Peyer's patch (tissue), 4 donors: ENCODE measurements around the gene MGA.

ENCODE experiments used
- POLR2A ChIP-seq, 2 donors: fragments of 450-650 bp; IDR thresholded peaks; one replicate each; pipeline ENCODE4 v1.5.1; 2017; ENCODE audit warnings: antibody characterized with exemption in 2 of 2, mild to moderate bottlenecking in 2 of 2, moderate library complexity in 2 of 2
- TF ChIP-seq, protein P1 (sequence below), 6 experiments: fragments of 450-650 bp in 4 of 6; fragments of 200-600 bp in 2 of 6; sonication (generic) in 1 of 6; IDR thresholded peaks; one replicate each; pipeline ENCODE4 v1.5.1; 2017 to 2019; ENCODE audit warnings: antibody characterized with exemption in 6 of 6, mild to moderate bottlenecking in 3 of 6, moderate library complexity in 1 of 6

GRCh38 chr15:41795996-41796856 is 136.0 kb downstream of the MGA start:
- TF ChIP-seq, protein P1, sequence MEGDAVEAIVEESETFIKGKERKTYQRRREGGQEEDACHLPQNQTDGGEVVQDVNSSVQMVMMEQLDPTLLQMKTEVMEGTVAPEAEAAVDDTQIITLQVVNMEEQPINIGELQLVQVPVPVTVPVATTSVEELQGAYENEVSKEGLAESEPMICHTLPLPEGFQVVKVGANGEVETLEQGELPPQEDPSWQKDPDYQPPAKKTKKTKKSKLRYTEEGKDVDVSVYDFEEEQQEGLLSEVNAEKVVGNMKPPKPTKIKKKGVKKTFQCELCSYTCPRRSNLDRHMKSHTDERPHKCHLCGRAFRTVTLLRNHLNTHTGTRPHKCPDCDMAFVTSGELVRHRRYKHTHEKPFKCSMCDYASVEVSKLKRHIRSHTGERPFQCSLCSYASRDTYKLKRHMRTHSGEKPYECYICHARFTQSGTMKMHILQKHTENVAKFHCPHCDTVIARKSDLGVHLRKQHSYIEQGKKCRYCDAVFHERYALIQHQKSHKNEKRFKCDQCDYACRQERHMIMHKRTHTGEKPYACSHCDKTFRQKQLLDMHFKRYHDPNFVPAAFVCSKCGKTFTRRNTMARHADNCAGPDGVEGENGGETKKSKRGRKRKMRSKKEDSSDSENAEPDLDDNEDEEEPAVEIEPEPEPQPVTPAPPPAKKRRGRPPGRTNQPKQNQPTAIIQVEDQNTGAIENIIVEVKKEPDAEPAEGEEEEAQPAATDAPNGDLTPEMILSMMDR (IDR thresholded peaks at IDR 0.05), result no peak
- no peak for TF ChIP-seq POLR2A (IDR thresholded peaks at IDR 0.05)
